KBM-7 (cell line): ENCODE measurements around the gene JPT1.
"Not testable (repeated sequence)": the region's sequence is repeated elsewhere in the genome, so short reads cannot be mapped to it uniquely, and the experiment has no call there.

ENCODE experiments used
- DNase-seq: peaks from one replicate; pipeline ENCODE4 v3.0.0-alpha.2; 2015
- in situ Hi-C: fragments of 300-500 bp; cut with MboI; formaldehyde crosslinking; loops from 2 replicates; pipeline ENCODE4 v1.14.3; 2020; ENCODE audit warnings: low sequenced_read_pairs, low pct_unique_long_range_greater_than_20kb, mixed read lengths

JPT1 gene

DNA sequence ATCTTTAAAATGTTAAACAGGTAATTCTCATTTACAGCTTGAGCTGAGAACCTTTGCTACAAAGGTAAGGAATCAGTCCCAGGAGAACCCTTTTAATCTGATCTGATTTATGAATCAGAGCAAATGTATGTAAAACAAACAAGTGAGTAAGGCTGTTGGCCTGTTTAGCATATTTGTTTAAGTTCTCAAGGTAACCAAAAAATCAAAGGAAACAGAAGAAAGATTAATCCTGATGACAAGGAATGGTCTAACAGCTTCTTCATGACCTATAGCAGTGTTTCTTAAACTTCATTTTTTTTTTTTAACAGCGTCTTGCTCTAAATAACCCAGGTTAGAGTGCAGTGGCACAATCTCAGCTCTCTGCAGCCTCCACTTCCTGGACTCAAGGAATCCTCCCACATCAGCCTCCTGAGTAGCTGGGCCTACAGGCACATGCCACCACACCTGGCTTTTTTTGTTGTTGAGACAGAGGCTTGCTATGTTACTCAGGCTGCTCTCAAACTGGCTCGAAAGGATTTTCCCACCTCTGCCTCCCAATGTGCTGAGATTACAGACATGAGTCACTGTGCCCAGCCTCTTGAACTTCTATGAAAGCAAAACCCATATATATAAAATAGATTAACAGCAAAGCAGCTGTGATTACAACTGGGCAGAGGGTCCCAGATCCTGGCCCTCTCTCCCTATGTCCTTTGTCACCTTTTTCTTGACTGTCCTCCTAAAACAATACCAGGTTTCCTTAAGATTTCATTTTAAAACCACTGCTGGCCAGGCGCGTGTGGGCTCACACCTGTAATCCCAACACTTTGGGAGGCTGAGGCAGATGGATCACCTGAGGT lies 5.1 kb upstream of the JPT1 start:
- in situ Hi-C loops = no loop called here
- no peak for DNase-seq

DNA sequence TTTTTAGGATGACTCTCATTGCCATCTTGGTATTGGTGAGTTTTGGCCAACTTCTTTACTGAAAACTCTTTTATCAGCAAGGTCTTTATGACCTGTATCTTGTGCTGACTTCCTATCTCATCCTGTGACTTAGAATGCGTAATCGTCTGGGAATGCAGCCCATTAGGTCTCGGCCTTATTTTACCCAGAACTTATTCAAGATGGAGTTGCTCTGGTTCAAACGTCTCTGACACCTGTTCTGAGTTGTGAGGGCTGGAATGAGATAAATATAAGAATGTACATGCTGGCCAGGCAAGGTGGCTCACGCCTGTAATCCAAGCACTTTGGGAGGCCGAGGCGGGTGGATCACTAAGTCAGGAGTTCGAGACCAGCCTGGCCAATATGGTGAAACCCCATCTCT lies 4.2 kb upstream of the JPT1 start:
- in situ Hi-C loops, DNase-seq: not testable (repeated sequence)

DNA sequence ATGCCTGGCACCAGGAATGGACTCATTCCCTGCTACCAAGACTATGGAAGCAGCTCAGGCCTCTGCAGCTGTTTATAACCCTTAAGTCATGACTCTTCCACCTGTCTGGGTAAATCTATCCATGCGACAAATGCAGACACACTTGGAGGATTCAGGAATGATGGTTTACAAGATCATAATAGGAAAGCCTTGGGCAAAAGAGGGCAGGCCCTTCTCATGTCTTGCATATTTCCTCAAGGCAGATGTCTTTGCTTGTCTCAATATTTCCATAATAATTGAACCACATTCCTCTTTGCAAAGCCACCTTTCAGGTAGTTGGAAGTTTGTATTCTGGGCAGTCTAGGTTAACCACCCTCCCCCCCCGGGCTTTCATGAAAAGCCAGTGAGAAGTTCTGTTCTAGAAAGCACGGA lies 884 bp upstream of the JPT1 start:
- in situ Hi-C loops = no loop called here
- no peak for DNase-seq

GRCh38 chr17:75153780-75154194 lies 525 bp downstream of the JPT1 start:
- peak; percentile 35 for DNase-seq
- in situ Hi-C loops = no loop called here

- peak; percentile 51 for DNase-seq
- in situ Hi-C loops = no loop called here
Observed at GRCh38 chr17:75152922-75153779, 1.2 kb downstream of the JPT1 start.

DNA sequence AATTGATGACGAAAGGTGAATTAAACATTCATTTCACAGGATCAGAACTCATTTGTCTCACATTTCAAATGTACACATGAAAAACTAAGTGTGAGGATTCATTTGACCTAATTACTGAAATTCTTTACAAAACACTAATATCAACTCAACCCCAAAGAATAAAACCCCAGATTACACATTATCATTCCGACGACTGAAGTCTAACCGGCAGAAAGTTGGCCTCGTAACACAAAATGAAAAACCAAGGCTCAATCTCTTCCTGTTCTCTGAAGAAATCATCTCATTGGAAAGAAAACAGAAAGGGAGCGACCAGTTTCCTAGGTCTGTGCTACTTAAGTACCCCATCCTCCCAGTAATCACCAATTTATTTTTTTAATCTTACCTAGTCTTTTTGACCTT lies 1.8 kb downstream of the JPT1 start:
- DNase-seq = no peak
- in situ Hi-C loops = no loop called here

GRCh38 chr17:75151930-75152329 lies 2.4 kb downstream of the JPT1 start:
- no peak for DNase-seq
- in situ Hi-C loops = no loop called here

DNA sequence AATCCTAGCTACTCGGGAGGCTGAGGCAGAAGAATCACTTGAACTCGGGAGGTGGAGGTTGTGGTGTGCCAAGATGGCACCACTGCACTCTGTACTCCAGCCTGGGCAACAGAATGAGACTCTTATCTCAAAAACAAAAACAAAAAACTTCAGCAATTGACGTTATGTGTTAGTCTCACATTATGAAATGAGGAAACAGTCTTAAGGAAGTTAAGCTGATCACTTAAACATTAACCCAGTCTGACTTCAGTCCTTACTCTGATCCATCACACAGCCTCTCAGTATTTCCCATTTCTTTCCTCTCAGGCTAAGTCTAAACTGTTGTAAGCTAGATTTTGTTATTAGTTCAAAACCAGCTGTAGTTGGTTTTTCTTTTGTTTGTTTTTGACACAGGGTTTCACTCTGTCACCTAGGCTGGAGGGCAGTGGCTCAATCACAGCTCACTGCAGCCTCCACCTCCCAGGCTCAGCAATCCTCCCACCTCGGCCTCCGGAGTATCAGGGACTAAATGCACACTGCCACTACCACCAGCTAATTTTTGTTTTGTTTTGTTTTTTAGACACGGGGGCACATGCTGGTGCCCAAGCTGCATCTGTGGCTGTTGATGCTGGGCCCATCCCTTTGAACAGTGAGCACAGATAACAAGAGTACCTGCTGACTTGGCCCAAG lies 6.3 kb downstream of the JPT1 start:
- DNase-seq = no peak
- in situ Hi-C loops = no loop called here

GRCh38 chr17:75146592-75146991 lies 7.7 kb downstream of the JPT1 start:
- no peak for DNase-seq
- in situ Hi-C loops = no loop called here

- in situ Hi-C loops = no loop called here
- no peak for DNase-seq
Observed at GRCh38 chr17:75144816-75145512, 9.3 kb downstream of the JPT1 start.

DNA sequence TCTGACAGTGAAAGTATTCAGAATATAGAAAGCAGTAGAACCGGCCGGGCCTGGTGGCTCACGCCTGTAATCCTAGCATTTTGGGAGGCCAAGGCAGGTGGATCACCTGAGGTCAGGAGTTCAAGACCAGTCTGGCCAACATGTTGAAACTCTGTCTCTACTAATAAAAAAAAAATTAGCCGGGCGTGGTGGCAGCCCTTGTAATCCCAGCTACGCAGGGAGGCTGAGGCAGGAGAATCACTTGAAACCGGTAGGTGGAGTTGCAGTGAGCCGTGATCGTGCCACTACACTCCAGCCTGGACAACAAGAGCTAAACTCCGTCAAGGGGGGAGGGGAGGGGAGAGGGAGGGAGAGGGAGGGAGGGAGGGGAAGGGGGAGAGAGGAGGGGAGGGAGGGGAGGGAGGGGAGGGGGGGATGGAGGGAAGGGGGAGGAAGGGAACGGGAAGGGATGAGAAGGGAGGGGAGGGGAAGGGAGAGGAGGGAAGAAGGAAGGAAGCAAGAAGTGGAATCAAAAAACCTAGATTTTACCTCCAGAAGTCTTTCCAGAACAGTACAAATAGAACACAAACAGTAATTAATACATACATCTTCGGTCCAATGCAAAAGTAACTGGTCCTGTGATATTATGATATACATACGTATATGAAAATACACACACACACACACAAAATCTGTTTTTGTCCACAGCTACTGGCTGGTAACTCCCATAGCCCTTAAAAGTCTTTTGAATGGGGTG lies 11.9 kb downstream of the JPT1 start:
- no peak for DNase-seq
- in situ Hi-C loops = no loop called here

- DNase-seq = no peak
- in situ Hi-C loops = no loop called here
Observed at GRCh38 chr17:75138519-75138918, 15.8 kb downstream of the JPT1 start.

GRCh38 chr17:75137762-75138161 lies 16.6 kb downstream of the JPT1 start:
- DNase-seq, in situ Hi-C loops: not testable (repeated sequence)

GRCh38 chr17:75135946-75136345 lies 18.4 kb downstream of the JPT1 start:
- no peak for DNase-seq

DNA sequence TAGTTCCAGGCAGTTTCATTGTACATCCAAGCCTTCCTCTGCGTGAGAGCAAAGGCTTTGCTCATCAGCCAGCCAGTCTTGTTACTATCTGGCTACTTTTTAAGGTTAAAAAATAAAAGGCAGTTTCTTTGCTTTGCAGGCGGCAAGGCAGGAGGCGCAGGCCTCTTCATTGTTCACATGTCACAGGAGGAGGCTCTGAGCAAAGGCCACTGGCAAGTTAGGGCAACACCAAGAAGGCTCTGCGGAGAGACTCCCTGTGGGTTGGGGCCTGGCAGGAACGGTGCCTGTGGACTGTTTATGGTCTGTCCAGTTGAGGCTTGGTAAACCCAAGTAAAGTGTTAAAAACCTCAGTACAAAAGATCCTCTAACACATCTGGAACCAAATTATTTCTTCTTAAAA lies 18.9 kb downstream of the JPT1 start:
- in situ Hi-C loops = no loop called here

More at GRCh38 chr17:75135946-75136345, 18.4 kb downstream of the JPT1 start:
- in situ Hi-C loops = no loop called here

DNA sequence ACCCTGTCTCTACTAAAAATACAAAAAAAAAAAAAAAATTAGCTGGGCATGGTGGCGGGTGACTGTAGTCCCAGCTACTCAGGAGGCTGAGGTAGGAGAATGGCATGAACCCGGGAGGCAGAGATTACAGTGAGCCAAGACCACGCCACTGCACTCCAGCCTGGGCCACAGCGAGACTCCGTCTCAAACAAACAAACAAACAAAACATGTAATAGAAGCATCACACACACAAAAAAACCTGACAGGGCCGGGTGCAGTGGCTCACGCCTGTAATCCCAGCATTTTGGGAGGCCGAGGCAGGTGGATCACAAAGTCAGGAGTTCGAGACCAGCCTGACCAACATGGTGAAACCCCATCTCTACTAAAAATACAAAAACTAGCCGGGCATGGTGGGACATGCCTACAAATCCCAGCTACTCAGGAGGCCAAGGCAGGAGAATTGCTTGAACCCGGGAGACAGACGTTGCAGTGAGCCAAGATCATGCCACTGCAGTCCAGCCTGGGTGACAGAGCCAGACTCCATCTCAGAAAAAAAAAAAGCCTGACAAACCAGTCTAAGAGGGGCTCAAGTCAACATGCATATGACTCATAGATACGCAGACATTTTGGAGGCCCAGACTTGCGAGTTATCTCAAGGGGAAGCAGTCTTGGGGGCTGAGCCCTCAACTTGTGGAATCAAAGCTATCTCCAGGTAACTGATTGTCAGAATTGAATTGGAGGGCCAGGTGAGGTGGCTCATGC lies 20.5 kb downstream of the JPT1 start:
- DNase-seq, in situ Hi-C loops: not testable (repeated sequence)

More for the DNA sequence above, 18.9 kb downstream of the JPT1 start:
- DNase-seq = no peak

DNA sequence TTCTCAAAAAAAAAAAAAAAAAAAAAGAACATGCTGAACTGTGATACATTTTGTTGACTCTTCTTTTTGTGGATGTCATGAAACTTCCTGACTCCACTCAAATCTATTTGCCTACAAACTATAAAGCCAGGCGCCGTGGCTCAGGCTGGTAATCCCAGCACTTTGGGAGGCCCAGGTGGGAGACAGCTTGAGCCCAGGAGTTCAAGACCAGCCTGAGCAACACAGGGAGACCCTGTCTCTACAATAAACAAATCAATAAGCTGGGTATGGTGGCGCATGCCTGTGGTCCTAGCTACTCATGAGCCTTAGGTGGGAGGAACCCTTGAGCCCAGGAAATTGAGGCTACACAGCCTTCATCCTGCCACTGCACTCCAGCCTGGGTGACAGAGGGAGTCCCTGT lies 21.3 kb downstream of the JPT1 start:
- in situ Hi-C loops = no loop called here
- DNase-seq = no peak
